GM23338 (cell line): ENCODE data around the gene EYA2. TPM values are rescaled to one million over a fixed set of nuclear protein-coding genes. Genes with fewer than 3 reads are reported as not detected.

Source experiments
- ATAC-seq: fragments of 200-7000 bp; cut with Tn5 transposase; 3 replicates; pipeline ENCODE4 v1.9.1; 2020
- DNase-seq: peaks from one replicate; pipeline ENCODE4 v3.0.0-alpha.2; 2015; ENCODE audit warnings: low spot score
- H2AFZ ChIP-seq: fragments of 200-600 bp; sonication (generic); 2 replicates; pipeline ENCODE4 v1.8.0; 2016; ENCODE audit warnings: antibody characterized with exemption, mild to moderate bottlenecking, moderate library complexity
- H3F3A ChIP-seq: fragments of 200-600 bp; sonication (generic); replicated peaks from 2 replicates; pipeline ENCODE4 v1.8.0; 2017; ENCODE audit warnings: antibody characterized with exemption, mixed run types, low read depth
- H3K27ac ChIP-seq: fragments of 200-600 bp; sonication (generic); 2 replicates; pipeline ENCODE4 v1.6.1; 2016; ENCODE audit warnings: low read depth
- H3K27me3 ChIP-seq: fragments of 200-600 bp; sonication (generic); 2 replicates; pipeline ENCODE4 v1.8.0; 2016; ENCODE audit warnings: mild to moderate bottlenecking, mixed run types, moderate library complexity; ENCODE audit not compliant: insufficient read depth
- H3K36me3 ChIP-seq: fragments of 200-600 bp; sonication (generic); 2 replicates; pipeline ENCODE4 v1.8.0; 2016; ENCODE audit warnings: mild to moderate bottlenecking; ENCODE audit not compliant: insufficient read depth
- H3K4me1 ChIP-seq: fragments of 200-600 bp; sonication (generic); 2 replicates; pipeline ENCODE4 v1.8.0; 2016; ENCODE audit warnings: mild to moderate bottlenecking, moderate library complexity; ENCODE audit not compliant: insufficient read depth
- H3K4me2 ChIP-seq: fragments of 200-600 bp; sonication (generic); 2 replicates; pipeline ENCODE4 v1.7.1; 2017; ENCODE audit warnings: mixed run types
- H3K4me3 ChIP-seq: fragments of 200-600 bp; sonication (generic); 2 replicates; pipeline ENCODE4 v1.6.1; 2016; ENCODE audit warnings: mixed run types
- H3K79me2 ChIP-seq: fragments of 200-600 bp; sonication (generic); replicated peaks from 2 replicates; pipeline ENCODE4 v1.8.0; 2017; ENCODE audit warnings: mild to moderate bottlenecking; ENCODE audit not compliant: insufficient read depth
- H3K9me2 ChIP-seq: fragments of 200-600 bp; sonication (generic); 2 replicates; pipeline ENCODE4 v1.8.0; 2017; ENCODE audit not compliant: insufficient read depth
- H4K20me1 ChIP-seq: fragments of 200-600 bp; sonication (generic); replicated peaks from 2 replicates; pipeline ENCODE4 v1.8.0; 2017; ENCODE audit warnings: mild to moderate bottlenecking; ENCODE audit not compliant: insufficient read depth
- H3K27ac Mint-ChIP-seq: 2 replicates; pipeline ENCODE4 v1.8.0; 2020; ENCODE audit warnings: inconsistent platforms, mild to moderate bottlenecking, moderate library complexity, mixed read lengths
- H3K27me3 Mint-ChIP-seq: 3 replicates; pipeline ENCODE4 v1.8.0; 2022; ENCODE audit warnings: low read depth, mild to moderate bottlenecking, moderate library complexity, mixed read lengths, inconsistent platforms; ENCODE audit not compliant: insufficient read depth, poor library complexity
- H3K36me3 Mint-ChIP-seq: 3 replicates; pipeline ENCODE4 v1.8.0; 2021; ENCODE audit warnings: low read depth, mild to moderate bottlenecking, inconsistent platforms, moderate library complexity, mixed read lengths
- H3K4me1 Mint-ChIP-seq: 3 replicates; pipeline ENCODE4 v1.8.0; 2020; ENCODE audit warnings: mild to moderate bottlenecking, inconsistent platforms, mixed read lengths
- H3K4me3 Mint-ChIP-seq: 3 replicates; pipeline ENCODE4 v1.8.0; 2021; ENCODE audit warnings: moderate library complexity, mild to moderate bottlenecking, inconsistent platforms, mixed read lengths
- H3K9me3 Mint-ChIP-seq: 3 replicates; pipeline ENCODE4 v1.8.0; 2020; ENCODE audit warnings: moderate library complexity, mild to moderate bottlenecking, inconsistent platforms, mixed read lengths
- CREB1 ChIP-seq: fragments of 250-450 bp; sonication (Bioruptor Pico); IDR thresholded peaks from 2 replicates; pipeline ENCODE4 v1.5.0; 2020; ENCODE audit warnings: low read depth, mild to moderate bottlenecking, moderate library complexity
- CTCF ChIP-seq, 2 experiments: fragments of 200-600 bp in 1 of 2; sonication (generic) in 1 of 2; conservative IDR thresholded peaks; 2 replicates each; pipeline versions ENCODE4 v1.5.1 to v1.6.1; 2016 to 2017; ENCODE audit warnings: antibody characterized with exemption in 2 of 2, low read depth in 2 of 2, mild to moderate bottlenecking in 2 of 2, moderate library complexity in 1 of 2
- ETS1 ChIP-seq: IDR thresholded peaks from 2 replicates; pipeline ENCODE4 v1.6.1; 2016; ENCODE audit warnings: antibody characterized with exemption
- EZH2 ChIP-seq: fragments of 200-600 bp; sonication (generic); IDR thresholded peaks from one replicate; pipeline ENCODE4 v1.8.0; 2017; ENCODE audit warnings: antibody characterized with exemption, mild to moderate bottlenecking, low read depth; ENCODE audit not compliant: unreplicated experiment
- EZH2phosphoT487 ChIP-seq: fragments of 200-600 bp; sonication (generic); IDR thresholded peaks from one replicate; pipeline ENCODE4 v1.8.1; 2018; ENCODE audit warnings: antibody characterized with exemption; ENCODE audit not compliant: unreplicated experiment
- JUNB ChIP-seq: IDR thresholded peaks from one replicate; pipeline ENCODE4 v1.6.1; 2016; ENCODE audit warnings: antibody characterized with exemption; ENCODE audit not compliant: unreplicated experiment
- NANOG ChIP-seq: IDR thresholded peaks from 2 replicates; pipeline ENCODE4 v1.6.1; 2016; ENCODE audit warnings: antibody characterized with exemption, borderline replicate concordance
- POLR2AphosphoS5 ChIP-seq: IDR thresholded peaks from 2 replicates; pipeline ENCODE4 v1.6.1; 2016; ENCODE audit warnings: antibody characterized with exemption, low read depth
- REST ChIP-seq: IDR thresholded peaks from one replicate; pipeline ENCODE4 v1.6.1; 2018; ENCODE audit warnings: antibody characterized with exemption; ENCODE audit not compliant: unreplicated experiment
- STAT1 ChIP-seq: IDR thresholded peaks from one replicate; pipeline ENCODE4 v1.6.1; 2016; ENCODE audit warnings: antibody characterized with exemption; ENCODE audit not compliant: unreplicated experiment
- ZNF114 ChIP-seq: fragments of 250-450 bp; sonication (Bioruptor Pico); IDR thresholded peaks from 2 replicates; pipeline ENCODE4 v1.5.0; 2020; ENCODE audit warnings: mild to moderate bottlenecking, moderate library complexity
- ZNF331 ChIP-seq: fragments of 250-450 bp; sonication (Bioruptor Pico); IDR thresholded peaks from 2 replicates; pipeline ENCODE4 v1.5.0; 2020; ENCODE audit warnings: low read depth, mild to moderate bottlenecking, moderate library complexity
- ZNF462 ChIP-seq: fragments of 250-450 bp; sonication (Bioruptor Pico); IDR thresholded peaks from 2 replicates; pipeline ENCODE4 v1.5.0; 2020; ENCODE audit warnings: mild to moderate bottlenecking, moderate library complexity
- polyA plus RNA-seq: library from polyadenylated mRNA; unstranded; fragments of >200 nt; fragmentation: Nextera tagmentation; extraction: Ambion mirVana; gene quantifications from 2 replicates; pipeline ENCODE4 v1.2.1, GENCODE V29; 2016
- total RNA-seq: library from RNA; depleted of rRNA; stranded (reverse); fragments of >200 nt; shearing (Covaris generic); gene quantifications from 2 replicates; pipeline ENCODE4 v1.2.3, GENCODE V29; 2014

EYA2 gene
- total and polyA plus RNA-seq, 2 experiments from 2014 or later = 0.50 to 0.56 TPM

GRCh38 chr20:47062226-47062890 lies 167.7 kb downstream of the EYA2 start:
- Histone ChIP-seq H3K27me3 (no peaks in the 10 kb centered on the region), H3K4me3 (no peak overlapping the region), H3K9me2 (no peaks in the 10 kb centered on the region; the same call in 1 of the 2 replicates), H3K27ac (no peak overlapping the region), H3K4me1 (no peaks in the 10 kb centered on the region), H3K4me2 (no peak overlapping the region), H3F3A (no peaks in the 10 kb centered on the region), H3K79me2 (no peaks in the 10 kb centered on the region), H2AFZ (no peak overlapping the region), H3K36me3 (no peaks in the 10 kb centered on the region), H4K20me1 (no peaks in the 10 kb centered on the region)
- Mint-ChIP-seq H3K27me3 (peaks cover 3% of the 10 kb centered on the region), H3K4me1 (no peaks in the 10 kb centered on the region), H3K4me3 (no peak overlapping the region), H3K27ac (no peak overlapping the region), H3K9me3 (peaks cover 20% of the 10 kb centered on the region), H3K36me3 (no peaks in the 10 kb centered on the region)
- TF ChIP-seq EZH2 = no peak
- TF ChIP-seq REST = no peak
- no peak for TF ChIP-seq CREB1 (CRISPR knock-in tag)
- no peak for TF ChIP-seq JUNB
- no peak for TF ChIP-seq STAT1
- TF ChIP-seq EZH2phosphoT487 = no peak
- no peak for TF ChIP-seq ZNF331 (CRISPR knock-in tag)
- no peak for TF ChIP-seq POLR2AphosphoS5
- TF ChIP-seq CTCF (conservative IDR thresholded peaks at IDR 0.05; ENCODE audit: low read depth in 2 of 2) = no peak
- no peak for TF ChIP-seq NANOG
- TF ChIP-seq ZNF114 (CRISPR knock-in tag) = no peak
- no peak for TF ChIP-seq ETS1
- no peak for TF ChIP-seq ZNF462 (CRISPR knock-in tag)
- ATAC-seq (no peak), DNase-seq (no peak)
